H1 (cell line): ENCODE measurements around the gene CLMP. TPM values are rescaled to one million over a fixed set of nuclear protein-coding genes. Genes with fewer than 3 reads are reported as not detected.

ENCODE experiments used
- BRCA1 ChIP-seq: IDR thresholded peaks from 2 replicates; pipeline ENCODE4 v1.6.1; 2012; ENCODE audit warnings: low read depth, low read length, improper control_type of control experiment
- CHD1 ChIP-seq: IDR thresholded peaks from 2 replicates; pipeline ENCODE4 v1.6.1; 2012; ENCODE audit warnings: low read depth, low read length, improper control_type of control experiment
- EZH2 ChIP-seq: fragments of 200-600 bp; sonication (generic); IDR thresholded peaks from 2 replicates; pipeline ENCODE4 v1.7.1; 2012; ENCODE audit warnings: low read depth, mild to moderate bottlenecking, moderate library complexity, low read length, inconsistent platforms; ENCODE audit not compliant: severe bottlenecking
- HDAC6 ChIP-seq: IDR thresholded peaks from one replicate; pipeline ENCODE4 v1.7.1; 2012; ENCODE audit warnings: low read depth, mild to moderate bottlenecking, inconsistent platforms, low read length, moderate library complexity
- MAFK ChIP-seq: IDR thresholded peaks from 2 replicates; pipeline ENCODE4 v1.6.1; 2012; ENCODE audit warnings: low read depth, mild to moderate bottlenecking, improper control_type of control experiment, low read length
- PHF8 ChIP-seq: fragments of 200-600 bp; sonication (generic); conservative IDR thresholded peaks from 2 replicates; pipeline ENCODE4 v1.7.1; 2012; ENCODE audit warnings: low read depth, mild to moderate bottlenecking, inconsistent platforms, low read length, moderate library complexity
- POLR2AphosphoS5 ChIP-seq: IDR thresholded peaks from 2 replicates; pipeline ENCODE4 v1.6.1; 2011; ENCODE audit warnings: low read depth, low read length
- RBBP5 ChIP-seq: IDR thresholded peaks from 2 replicates; pipeline ENCODE4 v1.7.1; 2012; ENCODE audit warnings: low read depth, mild to moderate bottlenecking, inconsistent platforms, low read length, moderate library complexity, borderline replicate concordance
- polyA plus RNA-seq, 7 experiments: library from polyadenylated mRNA; depleted of rRNA in 3 of 7; stranded (reverse) in 5 of 7; unstranded in 2 of 7; fragments of >200 nt in 5 of 7; fragments of 200-250 nt in 2 of 7; gene quantifications; 1 replicate in 5 of 7; 2 replicates in 1 of 7; 4 replicates in 1 of 7; pipeline versions ENCODE4 v1.2.1 to v1.2.3, GENCODE V29; 2011 to 2013; ENCODE audit warnings: missing spikeins in 2 of 7, mixed read lengths in 2 of 7
- total RNA-seq: library from RNA; stranded (reverse); fragmentation: NEBNext Ultra II Directional; extraction: Animal tissue kit (Norgen Biotek cat#: 25700); gene quantifications from 2 replicates; pipeline ENCODE4 v1.2.1, GENCODE V29; 2021
- TF ChIP-seq, protein P1 (sequence below): fragments of 300-600 bp; sonication (generic); IDR thresholded peaks from 2 replicates; pipeline ENCODE4 v1.7.1; 2012; ENCODE audit warnings: low read length, moderate library complexity, mild to moderate bottlenecking, inconsistent platforms; ENCODE audit not compliant: insufficient replicate concordance

CLMP gene
- total and polyA plus RNA-seq, 2 of the 8 experiments (the other 6 are each of a cell fraction or from before 2014, with no cell fraction given) = 9.9 to 24.1 TPM

DNA sequence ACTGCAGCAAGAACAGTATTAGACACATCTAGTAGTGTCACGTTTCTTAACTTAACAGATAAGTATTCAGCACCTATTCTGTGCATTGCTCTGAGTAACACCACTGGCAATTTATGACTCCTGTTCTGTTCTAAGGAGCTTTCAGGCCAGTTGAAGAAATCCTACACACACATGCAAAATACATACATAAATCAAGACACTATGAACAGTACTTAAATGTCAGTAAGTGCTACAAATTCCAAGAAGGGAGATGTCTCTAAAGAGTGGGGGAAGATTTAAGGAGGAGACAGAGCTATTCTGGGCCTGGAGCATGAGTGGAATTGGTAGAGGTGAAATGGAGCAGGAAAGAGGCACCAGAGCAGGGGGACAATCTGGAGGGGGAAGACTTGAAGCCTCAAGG lies 46.2 kb upstream of the CLMP start (continued):
- TF ChIP-seq, protein P1, sequence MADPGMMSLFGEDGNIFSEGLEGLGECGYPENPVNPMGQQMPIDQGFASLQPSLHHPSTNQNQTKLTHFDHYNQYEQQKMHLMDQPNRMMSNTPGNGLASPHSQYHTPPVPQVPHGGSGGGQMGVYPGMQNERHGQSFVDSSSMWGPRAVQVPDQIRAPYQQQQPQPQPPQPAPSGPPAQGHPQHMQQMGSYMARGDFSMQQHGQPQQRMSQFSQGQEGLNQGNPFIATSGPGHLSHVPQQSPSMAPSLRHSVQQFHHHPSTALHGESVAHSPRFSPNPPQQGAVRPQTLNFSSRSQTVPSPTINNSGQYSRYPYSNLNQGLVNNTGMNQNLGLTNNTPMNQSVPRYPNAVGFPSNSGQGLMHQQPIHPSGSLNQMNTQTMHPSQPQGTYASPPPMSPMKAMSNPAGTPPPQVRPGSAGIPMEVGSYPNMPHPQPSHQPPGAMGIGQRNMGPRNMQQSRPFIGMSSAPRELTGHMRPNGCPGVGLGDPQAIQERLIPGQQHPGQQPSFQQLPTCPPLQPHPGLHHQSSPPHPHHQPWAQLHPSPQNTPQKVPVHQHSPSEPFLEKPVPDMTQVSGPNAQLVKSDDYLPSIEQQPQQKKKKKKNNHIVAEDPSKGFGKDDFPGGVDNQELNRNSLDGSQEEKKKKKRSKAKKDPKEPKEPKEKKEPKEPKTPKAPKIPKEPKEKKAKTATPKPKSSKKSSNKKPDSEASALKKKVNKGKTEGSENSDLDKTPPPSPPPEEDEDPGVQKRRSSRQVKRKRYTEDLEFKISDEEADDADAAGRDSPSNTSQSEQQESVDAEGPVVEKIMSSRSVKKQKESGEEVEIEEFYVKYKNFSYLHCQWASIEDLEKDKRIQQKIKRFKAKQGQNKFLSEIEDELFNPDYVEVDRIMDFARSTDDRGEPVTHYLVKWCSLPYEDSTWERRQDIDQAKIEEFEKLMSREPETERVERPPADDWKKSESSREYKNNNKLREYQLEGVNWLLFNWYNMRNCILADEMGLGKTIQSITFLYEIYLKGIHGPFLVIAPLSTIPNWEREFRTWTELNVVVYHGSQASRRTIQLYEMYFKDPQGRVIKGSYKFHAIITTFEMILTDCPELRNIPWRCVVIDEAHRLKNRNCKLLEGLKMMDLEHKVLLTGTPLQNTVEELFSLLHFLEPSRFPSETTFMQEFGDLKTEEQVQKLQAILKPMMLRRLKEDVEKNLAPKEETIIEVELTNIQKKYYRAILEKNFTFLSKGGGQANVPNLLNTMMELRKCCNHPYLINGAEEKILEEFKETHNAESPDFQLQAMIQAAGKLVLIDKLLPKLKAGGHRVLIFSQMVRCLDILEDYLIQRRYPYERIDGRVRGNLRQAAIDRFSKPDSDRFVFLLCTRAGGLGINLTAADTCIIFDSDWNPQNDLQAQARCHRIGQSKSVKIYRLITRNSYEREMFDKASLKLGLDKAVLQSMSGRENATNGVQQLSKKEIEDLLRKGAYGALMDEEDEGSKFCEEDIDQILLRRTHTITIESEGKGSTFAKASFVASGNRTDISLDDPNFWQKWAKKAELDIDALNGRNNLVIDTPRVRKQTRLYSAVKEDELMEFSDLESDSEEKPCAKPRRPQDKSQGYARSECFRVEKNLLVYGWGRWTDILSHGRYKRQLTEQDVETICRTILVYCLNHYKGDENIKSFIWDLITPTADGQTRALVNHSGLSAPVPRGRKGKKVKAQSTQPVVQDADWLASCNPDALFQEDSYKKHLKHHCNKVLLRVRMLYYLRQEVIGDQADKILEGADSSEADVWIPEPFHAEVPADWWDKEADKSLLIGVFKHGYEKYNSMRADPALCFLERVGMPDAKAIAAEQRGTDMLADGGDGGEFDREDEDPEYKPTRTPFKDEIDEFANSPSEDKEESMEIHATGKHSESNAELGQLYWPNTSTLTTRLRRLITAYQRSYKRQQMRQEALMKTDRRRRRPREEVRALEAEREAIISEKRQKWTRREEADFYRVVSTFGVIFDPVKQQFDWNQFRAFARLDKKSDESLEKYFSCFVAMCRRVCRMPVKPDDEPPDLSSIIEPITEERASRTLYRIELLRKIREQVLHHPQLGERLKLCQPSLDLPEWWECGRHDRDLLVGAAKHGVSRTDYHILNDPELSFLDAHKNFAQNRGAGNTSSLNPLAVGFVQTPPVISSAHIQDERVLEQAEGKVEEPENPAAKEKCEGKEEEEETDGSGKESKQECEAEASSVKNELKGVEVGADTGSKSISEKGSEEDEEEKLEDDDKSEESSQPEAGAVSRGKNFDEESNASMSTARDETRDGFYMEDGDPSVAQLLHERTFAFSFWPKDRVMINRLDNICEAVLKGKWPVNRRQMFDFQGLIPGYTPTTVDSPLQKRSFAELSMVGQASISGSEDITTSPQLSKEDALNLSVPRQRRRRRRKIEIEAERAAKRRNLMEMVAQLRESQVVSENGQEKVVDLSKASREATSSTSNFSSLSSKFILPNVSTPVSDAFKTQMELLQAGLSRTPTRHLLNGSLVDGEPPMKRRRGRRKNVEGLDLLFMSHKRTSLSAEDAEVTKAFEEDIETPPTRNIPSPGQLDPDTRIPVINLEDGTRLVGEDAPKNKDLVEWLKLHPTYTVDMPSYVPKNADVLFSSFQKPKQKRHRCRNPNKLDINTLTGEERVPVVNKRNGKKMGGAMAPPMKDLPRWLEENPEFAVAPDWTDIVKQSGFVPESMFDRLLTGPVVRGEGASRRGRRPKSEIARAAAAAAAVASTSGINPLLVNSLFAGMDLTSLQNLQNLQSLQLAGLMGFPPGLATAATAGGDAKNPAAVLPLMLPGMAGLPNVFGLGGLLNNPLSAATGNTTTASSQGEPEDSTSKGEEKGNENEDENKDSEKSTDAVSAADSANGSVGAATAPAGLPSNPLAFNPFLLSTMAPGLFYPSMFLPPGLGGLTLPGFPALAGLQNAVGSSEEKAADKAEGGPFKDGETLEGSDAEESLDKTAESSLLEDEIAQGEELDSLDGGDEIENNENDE = no peak
- TF ChIP-seq BRCA1 (no peak), EZH2 (no peak), MAFK (no peak), CHD1 (no peak), HDAC6 (no peak), RBBP5 (no peak), PHF8 (no peak), POLR2AphosphoS5 (no peak)
